GM23248 (cell line): ENCODE measurements around the gene EIF4G2. TPM values are rescaled to one million over a fixed set of nuclear protein-coding genes. Genes with fewer than 3 reads are reported as not detected.

Source experiments
- DNase-seq: peaks from one replicate; pipeline ENCODE4 v3.0.0-alpha.2; 2015
- H2AFZ ChIP-seq: fragments of 200-600 bp; sonication (generic); 2 replicates; pipeline ENCODE4 v1.6.1; 2016; ENCODE audit warnings: antibody characterized with exemption
- H3F3A ChIP-seq: fragments of 200-600 bp; sonication (generic); 2 replicates; pipeline ENCODE4 v1.6.1; 2016; ENCODE audit warnings: mild to moderate bottlenecking, antibody characterized with exemption, mixed run types; ENCODE audit not compliant: insufficient read depth
- H3K27ac ChIP-seq: fragments of 200-600 bp; sonication (generic); 2 replicates; pipeline ENCODE4 v1.5.1; 2016; ENCODE audit warnings: mild to moderate bottlenecking
- H3K27me3 ChIP-seq: fragments of 200-600 bp; sonication (generic); replicated peaks from 2 replicates; pipeline ENCODE4 v1.6.1; 2016; ENCODE audit warnings: mild to moderate bottlenecking; ENCODE audit not compliant: insufficient read depth
- H3K36me3 ChIP-seq: fragments of 200-600 bp; sonication (generic); 2 replicates; pipeline ENCODE4 v1.6.1; 2016; ENCODE audit warnings: low read depth, mild to moderate bottlenecking
- H3K4me1 ChIP-seq: fragments of 200-600 bp; sonication (generic); 2 replicates; pipeline ENCODE4 v1.6.1; 2016; ENCODE audit warnings: mild to moderate bottlenecking; ENCODE audit not compliant: insufficient read depth
- H3K4me2 ChIP-seq: fragments of 200-600 bp; sonication (generic); one replicate; pipeline ENCODE4 v1.6.1; 2016; ENCODE audit warnings: mild to moderate bottlenecking; ENCODE audit not compliant: unreplicated experiment
- H3K4me3 ChIP-seq: fragments of 200-600 bp; sonication (generic); 2 replicates; pipeline ENCODE4 v1.5.1; 2016; ENCODE audit warnings: mild to moderate bottlenecking
- H3K79me2 ChIP-seq: fragments of 200-600 bp; sonication (generic); 2 replicates; pipeline ENCODE4 v1.6.1; 2016; ENCODE audit warnings: mild to moderate bottlenecking; ENCODE audit not compliant: insufficient read depth
- H3K9ac ChIP-seq: fragments of 200-600 bp; sonication (generic); 2 replicates; pipeline ENCODE4 v1.6.1; 2016; ENCODE audit warnings: mild to moderate bottlenecking
- H3K9me2 ChIP-seq: fragments of 200-600 bp; sonication (generic); 2 replicates; pipeline ENCODE4 v1.6.1; 2016; ENCODE audit warnings: mixed run types, mild to moderate bottlenecking, moderate library complexity; ENCODE audit not compliant: insufficient read depth
- H3K9me3 ChIP-seq: fragments of 200-600 bp; sonication (generic); one replicate; pipeline ENCODE4 v1.6.1; 2017; ENCODE audit warnings: low read depth
- H4K20me1 ChIP-seq: fragments of 200-600 bp; sonication (generic); 2 replicates; pipeline ENCODE4 v1.6.0; 2016; ENCODE audit not compliant: insufficient read depth
- EZH2 ChIP-seq: fragments of 200-600 bp; sonication (generic); IDR thresholded peaks from 2 replicates; pipeline ENCODE4 v1.6.1; 2018; ENCODE audit warnings: antibody characterized with exemption, mild to moderate bottlenecking; ENCODE audit not compliant: insufficient read depth, poor library complexity, severe bottlenecking
- EZH2phosphoT487 ChIP-seq: fragments of 200-600 bp; sonication (generic); IDR thresholded peaks from 2 replicates; pipeline ENCODE4 v1.6.1; 2018; ENCODE audit warnings: antibody characterized with exemption, moderate library complexity, mild to moderate bottlenecking, low read depth; ENCODE audit not compliant: insufficient read depth
- WGBS, 2 experiments: methylation state at CpG; one replicate each; pipeline ENCODE4 v1.1.6; 2015 to 2017; ENCODE audit warnings: low lambda C conversion rate in 2 of 2, low coverage in 1 of 2; ENCODE audit errors: missing lambda C conversion rate in 2 of 2; 5-methylcytosine and 5-hydroxymethylcytosine counted together
- in situ Hi-C: fragments of 300-500 bp; cut with MboI; formaldehyde crosslinking; loops from 2 replicates; pipeline ENCODE4 v1.15.0; 2020
- polyA plus RNA-seq: library from polyadenylated mRNA; unstranded; fragments of >200 nt; fragmentation: Nextera tagmentation; extraction: Ambion mirVana; gene quantifications from 2 replicates; pipeline ENCODE4 v1.2.1, GENCODE V29; 2016
- total RNA-seq: library from RNA; depleted of rRNA; stranded (reverse); fragments of >200 nt; shearing (Covaris generic); gene quantifications from 2 replicates; pipeline ENCODE4 v1.2.3, GENCODE V29; 2014

EIF4G2 gene
- total and polyA plus RNA-seq, 2 experiments from 2014 or later = 673 to 882 TPM

DNA sequence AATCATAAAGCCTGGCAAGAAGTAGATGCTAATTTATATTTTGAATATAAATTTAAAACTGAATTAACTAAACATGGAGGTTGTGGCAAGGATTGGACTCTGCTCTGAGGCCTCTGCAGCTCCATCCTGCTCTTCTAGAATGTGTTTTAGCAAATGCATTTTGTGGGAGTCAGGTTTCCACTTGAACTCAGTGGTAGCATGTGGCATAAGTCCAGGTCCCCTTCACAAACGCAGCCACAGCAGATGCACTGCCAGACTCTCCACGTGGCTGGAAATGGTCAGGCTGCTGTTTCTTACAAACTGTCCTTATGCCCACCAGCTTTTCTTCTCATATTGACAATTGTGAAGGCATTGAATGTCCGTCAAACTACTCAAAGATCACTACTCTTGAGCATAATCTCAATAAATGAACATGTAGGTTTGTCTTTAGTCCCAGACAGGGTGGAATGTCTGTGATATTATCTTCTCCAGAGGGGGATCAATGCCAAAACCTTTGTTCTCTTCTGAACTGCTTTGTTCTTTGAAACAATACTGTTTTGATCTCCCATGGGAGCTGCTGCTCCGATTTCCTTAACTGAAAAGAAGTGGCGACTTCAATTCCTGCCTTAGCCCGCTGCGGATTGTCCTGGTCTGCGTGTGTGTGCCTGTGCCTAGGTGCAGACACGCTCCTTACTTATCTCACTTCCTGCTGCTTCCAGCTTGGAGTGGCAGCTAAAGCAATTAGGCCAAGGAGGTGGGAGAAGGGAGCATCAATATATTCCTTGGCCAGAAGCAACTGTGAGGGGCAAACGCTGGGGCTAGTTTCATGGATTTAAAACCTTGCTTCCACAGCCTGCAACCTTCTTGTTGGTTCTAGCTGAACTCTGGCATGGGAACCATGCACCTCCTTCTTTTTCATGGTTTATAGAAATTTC lies 24.2 kb downstream of the EIF4G2 start:
- TF ChIP-seq EZH2phosphoT487 (no peak), EZH2 (no peak)
- H3K27me3 ChIP-seq = no peaks in the 10 kb centered on the region
- no peaks in the 10 kb centered on the region for H3K9me3 ChIP-seq
- 76 to 77% methylated on average over 10 of the region's 10 CpGs for WGBS, 2 experiments
- H3K4me2 ChIP-seq = no peak overlapping the region
- H3K79me2 ChIP-seq = no peaks in the 10 kb centered on the region
- H3K9me2 ChIP-seq = no peaks in the 10 kb centered on the region
- H3K36me3 ChIP-seq = peaks cover 4% of the 10 kb centered on the region; the same call in 1 of the 2 replicates
- H3F3A ChIP-seq = peaks cover 6% of the 10 kb centered on the region
- H3K4me1 ChIP-seq = peaks cover 6% of the 10 kb centered on the region
- H3K4me3 ChIP-seq = no peak overlapping the region
- no peaks in the 10 kb centered on the region for H4K20me1 ChIP-seq
- DNase-seq = no peak
- H3K27ac ChIP-seq = no peak overlapping the region
- H2AFZ ChIP-seq = no peak overlapping the region
- in situ Hi-C loops = loop anchor here (25.0 kb wide), 2 partner anchors 378 to 1003 kb away; no protein-coding TSS in a partner anchor
- no peak overlapping the region for H3K9ac ChIP-seq

DNA sequence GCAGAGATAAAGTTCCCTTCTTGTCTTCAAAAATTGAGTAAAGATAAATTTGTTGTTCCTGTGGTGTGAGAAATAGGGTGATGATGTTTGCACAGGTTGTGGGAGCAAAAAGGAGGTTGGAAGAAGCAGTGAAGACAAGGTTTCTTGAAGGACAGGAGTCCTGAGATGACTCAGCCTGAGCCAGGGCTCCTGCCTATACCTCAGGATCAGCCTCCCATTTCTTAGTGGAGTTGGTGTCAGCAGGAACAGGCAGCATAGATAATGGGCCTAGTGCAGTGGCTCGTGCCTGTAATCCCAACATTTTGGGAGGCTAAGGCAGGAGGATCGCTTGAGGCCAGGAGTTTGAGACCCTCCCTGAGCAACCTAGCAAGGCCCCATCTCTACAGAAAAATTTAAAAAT lies 28.7 kb downstream of the EIF4G2 start:
- Histone ChIP-seq H3K36me3 (peaks cover 22% of the 10 kb centered on the region; the same call in 1 of the 2 replicates), H3K9ac (peak overlapping the region; percentile 87), H3F3A (peaks cover 38% of the 10 kb centered on the region), H3K9me2 (no peaks in the 10 kb centered on the region), H3K9me3 (no peaks in the 10 kb centered on the region), H3K79me2 (no peaks in the 10 kb centered on the region), H2AFZ (no peak overlapping the region), H3K27me3 (no peaks in the 10 kb centered on the region), H3K4me3 (no peak overlapping the region), H3K4me1 (peaks cover 29% of the 10 kb centered on the region), H3K27ac (peak overlapping the region; percentile 97), H4K20me1 (no peaks in the 10 kb centered on the region), H3K4me2 (no peak overlapping the region)
- DNase-seq = no peak
- WGBS, 2 experiments = 94 to 100% methylated on average over 2 of the region's 2 CpGs
- in situ Hi-C loops = loop anchor here (25.0 kb wide), 2 partner anchors 382 to 1007 kb away; no protein-coding TSS in a partner anchor
- TF ChIP-seq EZH2phosphoT487 = no peak
- no peak for TF ChIP-seq EZH2

GRCh38 chr11:10779086-10779485 lies 29.6 kb downstream of the EIF4G2 start:
- no peaks in the 10 kb centered on the region for H3K9me3 ChIP-seq
- WGBS, 2 experiments = 8% methylated on average over 1 of the region's 1 CpG
- H3K79me2 ChIP-seq = no peaks in the 10 kb centered on the region
- H3K4me1 ChIP-seq = peaks cover 29% of the 10 kb centered on the region
- H4K20me1 ChIP-seq = no peaks in the 10 kb centered on the region
- DNase-seq = peak; percentile 67
- H3K27ac ChIP-seq = peak overlapping the region; percentile 97
- H3K4me3 ChIP-seq = peak overlapping the region; percentile 53
- peaks cover 28% of the 10 kb centered on the region; the same call in 1 of the 2 replicates for H3K36me3 ChIP-seq
- in situ Hi-C loops = loop anchor here (25.0 kb wide), 2 partner anchors 383 to 1008 kb away; no protein-coding TSS in a partner anchor
- no peaks in the 10 kb centered on the region for H3K9me2 ChIP-seq
- peak overlapping the region; percentile 87 for H3K9ac ChIP-seq
- H2AFZ ChIP-seq = peak overlapping the region; percentile 59
- TF ChIP-seq EZH2phosphoT487 (no peak), EZH2 (no peak)
- H3K27me3 ChIP-seq = no peaks in the 10 kb centered on the region
- peak overlapping the region; percentile 46 for H3K4me2 ChIP-seq
- H3F3A ChIP-seq = peaks cover 38% of the 10 kb centered on the region

GRCh38 chr11:10778217-10778970 lies 30.3 kb downstream of the EIF4G2 start:
- in situ Hi-C loops = loop anchor here (25.0 kb wide), 2 partner anchors 384 to 1009 kb away; no protein-coding TSS in a partner anchor
- Histone ChIP-seq H3K9ac (peak overlapping the region; percentile 87), H3K27ac (peak overlapping the region; percentile 97)

More at GRCh38 chr11:10778217-10778970, 30.3 kb downstream of the EIF4G2 start:
- Histone ChIP-seq H3K79me2 (no peaks in the 10 kb centered on the region), H3K9me3 (no peaks in the 10 kb centered on the region), H3K4me3 (peak overlapping the region; percentile 53), H2AFZ (peak overlapping the region; percentile 59), H3F3A (peaks cover 38% of the 10 kb centered on the region), H3K27me3 (no peaks in the 10 kb centered on the region), H3K36me3 (peaks cover 30% of the 10 kb centered on the region; the same call in 1 of the 2 replicates), H3K9me2 (no peaks in the 10 kb centered on the region), H4K20me1 (no peaks in the 10 kb centered on the region), H3K4me1 (peaks cover 29% of the 10 kb centered on the region), H3K4me2 (peak overlapping the region; percentile 56)
- WGBS, 2 experiments = 1 to 2% methylated on average over 13 of the region's 13 CpGs
- no peak for TF ChIP-seq EZH2phosphoT487
- no peak for TF ChIP-seq EZH2
- peak; percentile 99 for DNase-seq
